ENCODE measurements around the gene GSTP1. TPM values are rescaled to one million over a fixed set of nuclear protein-coding genes. Genes with fewer than 3 reads are reported as not detected.

The GSTP1 gene
- total and polyA plus RNA-seq, 9 of the 15 experiments (the other 6 are each of a cell fraction or from before 2014, with no cell fraction given), result 592 to 2,150 (median 1,204) TPM

- no peak for TF ChIP-seq ZKSCAN8 (CRISPR knock-in tag; IDR thresholded peaks at IDR 0.05)
- TF ChIP-seq PBX2 (CRISPR knock-in tag; IDR thresholded peaks at IDR 0.05; ENCODE audit: low read depth), result peak; percentile 53; the same call in 1 of the 2 replicates
- TF ChIP-seq PBX2 (tag; conservative IDR thresholded peaks at IDR 0.05; ENCODE audit: low read depth), result peak; percentile 71
- TF ChIP-seq RAD21 (CRISPR knock-in tag; conservative IDR thresholded peaks at IDR 0.05 in 1 of 2, IDR thresholded peaks at IDR 0.05 in 1 of 2), result 0 out of 4 replicates have a peak, but pooled peaks of 1 of the 2 experiments have one; percentile 20
- TF ChIP-seq ZSCAN32 (CRISPR knock-in tag; IDR thresholded peaks at IDR 0.05), result no peak
- TF ChIP-seq ZBTB43 (CRISPR knock-in tag; IDR thresholded peaks at IDR 0.05), result no peak
- no peak for TF ChIP-seq MCM2 (IDR thresholded peaks at IDR 0.05; ENCODE audit: low read depth)
- TF ChIP-seq BRF1 (IDR thresholded peaks at IDR 0.05; ENCODE audit: borderline replicate concordance, extremely low read depth, insufficient read length), result no peak
- peak; percentile 60; the same call in 1 of the 2 replicates for TF ChIP-seq TFAP4 (CRISPR knock-in tag; IDR thresholded peaks at IDR 0.05; ENCODE audit: borderline replicate concordance)
- TF ChIP-seq SRSF7 (optimal IDR thresholded peaks at IDR 0.05; ENCODE audit: low read depth, low read length), result no peak
- no peak for TF ChIP-seq CGGBP1 (CRISPR knock-in tag; IDR thresholded peaks at IDR 0.05)
- no peak for TF ChIP-seq ERF (CRISPR knock-in tag; IDR thresholded peaks at IDR 0.05)
- TF ChIP-seq ZNF431 (CRISPR knock-in tag; IDR thresholded peaks at IDR 0.05), result no peak
- TF ChIP-seq USF1 (CRISPR knock-in tag; IDR thresholded peaks at IDR 0.05), result peak; percentile 94
- TF ChIP-seq CTCF (IDR thresholded peaks at IDR 0.05 in 2 of 3, conservative IDR thresholded peaks at IDR 0.05 in 1 of 3; ENCODE audit: insufficient read depth in 2 of 3, low read depth in 1 of 3, low read length in 3 of 3), result peak; percentile 40 to 46 (median 43)
- TF ChIP-seq ARID1B (IDR thresholded peaks at IDR 0.05), result peak; percentile 24; the same call in 1 of the 2 replicates
- no peak for TF ChIP-seq GABPA (tag; conservative IDR thresholded peaks at IDR 0.05; ENCODE audit: low read depth)
Measured at GRCh38 chr11:67545280-67545679, 38.3 kb upstream of the GSTP1 start (continued).
